ENCODE data around the gene SHMT1.
"Not testable (repeated sequence)": the region's sequence is repeated elsewhere in the genome, so short reads cannot be mapped to it uniquely, and the experiment has no call there.

SHMT1 gene

GRCh38 chr17:18324140-18325050 is 39.0 kb downstream of the SHMT1 start:
- no peak for DNase-seq

GRCh38 chr17:18323507-18324139 is 39.7 kb downstream of the SHMT1 start:
- no peak for DNase-seq

- DNase-seq: no peak
Observed at GRCh38 chr17:18323007-18323406, 40.3 kb downstream of the SHMT1 start.

GRCh38 chr17:18322522-18322921 is 40.8 kb downstream of the SHMT1 start:
- no peak for DNase-seq

- DNase-seq: no peak
Observed at GRCh38 chr17:18321309-18321708, 42.0 kb downstream of the SHMT1 start.

DNA sequence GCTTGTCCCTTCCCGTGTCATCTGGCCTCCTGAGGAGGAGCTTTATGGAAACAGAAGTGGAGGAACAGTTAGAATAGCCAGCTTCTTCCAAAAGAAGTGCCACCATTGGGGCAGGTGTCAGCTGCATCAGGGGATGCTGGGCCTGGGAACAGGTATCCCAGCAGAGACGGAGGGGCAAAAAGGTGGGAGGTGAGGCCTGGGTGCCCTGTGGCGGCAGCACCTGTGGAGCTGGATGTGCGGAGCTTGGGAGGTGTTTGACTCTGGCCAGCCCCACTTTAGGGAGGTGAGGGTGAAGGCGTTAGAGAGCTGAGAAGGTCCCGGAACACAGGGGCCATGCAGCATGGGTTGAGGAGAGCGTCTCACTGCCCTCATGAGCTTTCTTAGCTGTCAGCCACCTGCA is 43.0 kb downstream of the SHMT1 start:
- no peak for DNase-seq

DNA sequence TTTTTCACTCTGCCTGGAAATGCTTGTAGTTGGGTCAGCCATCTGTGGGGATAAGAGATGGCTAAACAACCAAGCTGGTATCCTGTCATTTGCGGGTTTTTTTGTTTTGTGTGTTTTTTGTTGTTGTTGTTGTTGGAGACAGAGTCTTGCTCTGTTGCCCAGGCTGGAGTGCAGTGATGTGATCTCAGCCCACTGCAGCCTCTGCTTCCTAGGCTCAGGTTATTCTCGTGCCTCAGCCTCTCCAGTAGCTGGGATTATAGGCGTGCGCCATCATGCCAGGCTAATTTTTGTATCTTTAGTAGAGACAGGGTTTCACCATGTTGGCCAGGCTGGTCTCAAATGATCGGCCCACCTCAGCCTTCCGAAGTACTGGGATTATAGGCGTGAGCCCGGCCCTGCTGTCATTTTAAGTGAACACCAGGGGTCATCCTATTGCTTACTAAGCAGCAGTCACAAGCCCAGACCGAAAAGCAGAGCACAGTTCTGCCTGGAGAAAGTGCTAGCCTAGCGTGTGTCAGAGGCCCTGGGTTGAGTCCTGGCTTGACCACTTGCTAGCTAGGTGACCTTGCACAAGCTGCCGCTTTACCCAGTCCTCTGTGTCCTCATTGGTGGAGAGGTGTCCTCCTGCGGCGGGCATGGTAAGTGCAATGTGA is 43.6 kb downstream of the SHMT1 start:
- no peak for DNase-seq

DNA sequence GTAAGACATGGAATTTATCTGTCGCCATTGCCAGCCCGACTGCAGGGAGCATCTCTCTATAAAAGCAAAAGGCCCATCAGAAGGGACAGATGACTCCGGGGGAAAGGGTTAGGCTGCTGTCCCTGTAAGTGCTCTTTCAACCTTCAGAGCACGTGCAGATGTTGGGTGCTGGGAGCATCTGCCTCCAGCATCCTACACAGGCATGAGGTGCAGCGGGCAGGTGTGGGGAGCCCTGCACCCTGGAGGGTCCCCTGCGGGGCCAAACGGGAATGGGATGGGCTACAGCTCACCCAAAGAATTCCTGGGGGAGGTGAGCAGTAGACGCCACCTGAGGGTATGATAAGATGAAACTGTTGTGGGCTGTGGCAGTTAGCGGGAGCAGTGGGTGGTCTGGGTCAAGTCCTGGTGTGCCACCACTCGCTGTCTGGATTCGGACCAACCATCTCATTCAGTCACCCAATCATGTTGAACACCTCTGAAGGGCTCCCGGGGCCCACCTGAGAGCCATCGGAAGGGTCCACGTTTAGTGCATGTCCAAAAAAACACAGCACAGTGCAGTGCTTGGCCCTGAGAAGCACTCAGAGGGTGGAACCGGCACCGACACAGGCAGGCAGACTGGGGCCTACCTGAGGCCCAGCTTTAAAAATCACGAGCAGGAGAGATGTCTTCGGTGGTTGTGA is 44.4 kb downstream of the SHMT1 start:
- no peak for DNase-seq

DNA sequence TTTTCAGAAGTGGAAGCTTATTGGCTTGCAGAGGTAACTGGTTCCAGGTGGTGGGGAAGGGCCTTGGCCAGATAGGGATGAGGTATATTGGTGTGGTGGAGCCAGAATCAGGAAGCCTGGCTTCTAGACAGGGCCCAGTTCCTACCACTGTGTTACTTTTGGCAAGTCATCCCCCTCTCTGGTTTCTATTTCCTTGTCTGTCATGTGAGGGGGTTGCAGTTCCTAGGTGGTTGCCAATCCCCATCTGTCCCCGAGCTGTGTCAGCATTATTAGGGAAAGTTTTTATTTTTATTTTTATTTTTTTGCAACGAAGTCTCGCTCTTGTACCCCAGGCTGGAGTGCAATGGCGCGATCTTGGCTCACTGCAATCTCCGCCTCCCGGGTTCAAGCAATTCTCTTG is 45.2 kb downstream of the SHMT1 start:
- DNase-seq: no peak

DNA sequence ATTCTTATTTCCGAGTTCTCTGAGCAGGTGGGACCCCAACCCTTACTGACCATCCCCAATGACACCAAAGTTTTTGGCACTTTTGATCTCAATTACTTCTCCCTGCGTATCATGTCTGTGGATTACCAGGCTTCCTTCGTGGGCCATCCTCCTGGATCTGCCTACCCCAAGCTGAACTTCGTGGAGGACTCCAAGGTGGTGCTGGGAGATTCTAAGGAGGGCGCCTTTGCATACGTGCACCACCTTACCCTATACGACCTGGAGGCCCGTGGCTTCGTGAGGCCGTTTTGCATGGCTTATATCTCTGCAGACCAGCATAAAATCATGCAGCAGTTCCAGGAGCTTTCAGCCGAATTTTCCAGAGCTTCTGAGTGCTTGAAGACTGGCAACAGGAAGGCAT is 47.4 kb downstream of the SHMT1 start:
- DNase-seq: no peak

DNA sequence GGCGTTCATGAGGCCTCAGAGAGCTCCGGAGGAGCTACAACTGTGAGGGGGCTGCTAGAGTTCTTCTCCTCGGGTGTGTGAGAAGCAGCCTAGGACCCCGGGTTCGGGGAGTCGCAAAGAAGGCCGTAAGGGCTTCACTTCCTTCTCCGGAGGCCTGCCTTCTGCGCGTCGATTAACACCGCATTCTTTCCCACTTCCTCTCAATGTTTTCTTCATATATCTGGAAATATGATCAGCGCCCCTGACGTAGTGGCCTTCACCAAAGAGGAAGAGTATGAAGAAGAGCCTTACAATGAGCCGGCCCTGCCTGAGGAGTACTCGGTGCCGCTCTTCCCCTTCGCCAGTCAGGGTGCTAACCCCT is 47.8 kb downstream of the SHMT1 start:
- peak; percentile 45 for DNase-seq

DNA sequence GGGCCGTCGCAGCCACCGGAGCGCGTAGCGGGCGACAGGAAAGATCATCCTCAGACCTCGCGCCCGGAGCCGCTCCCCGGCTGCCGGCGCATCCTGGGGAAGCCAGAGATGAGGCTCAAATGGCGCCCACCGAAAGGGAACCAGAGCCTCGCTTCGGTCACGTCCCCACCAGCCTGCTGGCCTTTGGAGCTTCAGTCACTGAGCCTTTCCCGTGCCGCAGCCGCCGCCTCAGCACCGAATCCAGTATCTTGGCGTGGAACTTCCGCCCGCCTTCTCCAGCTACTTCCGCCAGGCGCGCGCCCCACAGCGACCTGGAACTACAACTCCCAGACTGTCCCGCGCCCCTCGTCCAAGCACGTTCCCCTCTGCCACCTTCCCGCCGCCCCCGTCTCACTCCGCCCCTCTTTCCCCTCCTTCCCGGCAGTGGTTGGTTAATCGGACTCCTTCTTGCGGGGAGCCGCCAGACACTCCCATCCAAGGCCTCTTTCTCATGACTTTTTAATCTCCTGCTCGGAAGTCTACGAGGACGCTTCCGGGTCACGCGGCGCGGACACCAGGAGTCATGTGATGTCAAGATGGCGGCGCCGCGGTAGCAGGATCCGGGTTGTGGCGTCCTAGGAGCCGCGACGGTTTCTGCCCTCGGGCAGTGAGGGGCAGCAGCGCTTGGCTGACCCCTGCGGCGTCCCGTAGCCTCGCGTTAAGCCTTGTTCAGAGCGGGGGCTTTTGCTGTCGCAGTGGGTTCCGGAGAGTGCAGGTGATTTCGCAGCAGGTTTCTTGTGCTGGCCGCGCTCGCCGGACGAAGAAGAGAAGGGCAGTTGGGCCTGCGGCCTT is 48.4 kb downstream of the SHMT1 start, which contains the start of the genes SMCR8 and TOP3A:
TSS of gene SMCR8 (plus strand) at position 563 of the 831 bp plus-strand sequence. CDS start 497 bp downstream, outside the sequence.
TSS of gene TOP3A (minus strand) at position 264 of the 831 bp plus-strand sequence. CDS start at position 48, 216 bp downstream.
- DNase-seq: peak; percentile 98

DNA sequence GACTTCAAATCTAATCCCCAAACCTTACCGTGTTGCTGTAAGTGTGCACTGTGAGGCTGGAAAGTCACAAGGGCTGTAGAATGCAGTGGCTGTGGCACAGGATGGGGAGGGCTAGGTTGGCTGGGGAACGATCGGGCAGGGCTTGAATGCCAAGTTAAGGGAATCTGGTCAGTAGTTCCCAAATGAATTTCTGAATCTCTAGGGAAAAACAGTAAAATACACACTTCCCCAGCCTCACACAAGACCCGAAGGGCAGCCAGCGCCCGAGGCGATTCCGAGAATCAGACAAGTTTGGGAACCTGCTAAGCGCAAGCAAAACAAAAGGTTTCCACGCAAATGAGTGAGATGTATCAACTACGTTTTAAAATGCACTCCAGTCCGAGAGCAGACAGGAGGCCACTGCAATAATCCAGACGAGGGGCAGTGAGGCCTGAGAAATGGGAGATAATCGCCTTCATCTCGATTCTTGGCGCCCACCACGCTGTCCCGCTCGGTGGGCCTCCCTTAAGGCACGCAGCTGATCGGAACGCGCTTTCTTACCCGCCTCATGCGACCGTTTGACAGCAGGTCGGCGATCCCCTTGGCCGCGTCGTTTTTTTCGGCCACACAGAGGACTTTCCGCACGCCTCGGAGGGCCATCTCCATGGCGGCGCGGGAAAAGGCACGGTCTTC is 49.2 kb downstream of the SHMT1 start:
- peak; percentile 16 for DNase-seq

GRCh38 chr17:18309202-18309601 is 54.1 kb downstream of the SHMT1 start:
- DNase-seq: no peak

DNA sequence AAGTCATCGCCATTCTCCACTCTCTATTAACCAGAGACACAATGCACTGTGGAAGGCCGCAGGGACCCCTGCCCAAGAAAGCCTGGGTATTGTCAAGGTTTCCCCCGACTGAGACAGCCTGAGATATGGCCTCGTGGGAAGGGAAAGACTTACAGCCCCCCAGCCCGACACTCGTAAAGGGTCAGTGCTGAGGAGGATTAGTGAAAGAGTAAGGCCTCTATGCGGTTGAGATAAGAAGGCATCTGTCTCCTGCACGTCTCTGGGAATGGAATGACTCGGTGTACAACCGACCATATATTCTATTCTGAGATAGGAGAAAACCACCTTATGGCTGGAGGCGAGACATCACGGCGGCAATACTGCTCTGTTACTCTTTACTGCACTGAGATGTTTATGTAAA is 60.1 kb downstream of the SHMT1 start:
- not testable (repeated sequence) for DNase-seq

DNA sequence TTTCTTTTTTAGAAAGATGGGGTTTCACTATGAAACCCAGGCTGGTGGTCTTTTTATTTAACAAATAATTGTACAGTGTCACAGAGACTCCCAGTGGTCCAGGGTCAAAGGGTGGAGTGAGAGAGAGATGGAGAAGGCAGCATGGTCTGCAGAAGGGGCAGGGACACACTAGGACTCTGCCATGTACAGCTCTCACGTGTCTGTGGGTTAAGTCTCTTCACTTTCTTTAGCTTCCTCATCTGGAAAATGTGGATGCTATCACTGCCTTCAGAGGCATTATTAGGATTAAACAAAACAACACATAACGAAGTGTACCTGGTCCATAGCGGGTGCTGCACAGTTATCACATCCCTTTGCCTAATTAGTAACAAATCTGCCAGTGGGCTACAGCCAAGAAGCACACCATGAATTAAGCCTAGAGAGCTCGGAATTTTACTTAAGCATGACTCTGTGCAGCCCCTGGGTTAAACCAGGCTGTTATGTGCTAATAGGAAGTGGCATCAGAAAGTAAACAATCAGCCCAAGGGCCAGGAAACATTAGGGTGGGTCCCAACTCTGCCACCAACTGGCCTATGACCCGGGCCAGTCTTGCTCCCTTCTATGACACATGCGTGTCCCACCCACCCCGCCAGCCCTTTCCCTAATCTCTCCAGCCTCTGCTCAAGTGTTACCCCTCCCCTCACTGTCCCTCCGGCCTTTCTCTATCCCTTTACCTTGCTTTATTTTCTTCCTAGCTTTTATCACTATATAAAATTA is 62.4 kb downstream of the SHMT1 start:
- DNase-seq: no peak

GRCh38 chr17:18298061-18298460 is 65.3 kb downstream of the SHMT1 start:
- DNase-seq: not testable (repeated sequence)

- DNase-seq: no peak
Observed at GRCh38 chr17:18291718-18292540, 71.4 kb downstream of the SHMT1 start.

DNA sequence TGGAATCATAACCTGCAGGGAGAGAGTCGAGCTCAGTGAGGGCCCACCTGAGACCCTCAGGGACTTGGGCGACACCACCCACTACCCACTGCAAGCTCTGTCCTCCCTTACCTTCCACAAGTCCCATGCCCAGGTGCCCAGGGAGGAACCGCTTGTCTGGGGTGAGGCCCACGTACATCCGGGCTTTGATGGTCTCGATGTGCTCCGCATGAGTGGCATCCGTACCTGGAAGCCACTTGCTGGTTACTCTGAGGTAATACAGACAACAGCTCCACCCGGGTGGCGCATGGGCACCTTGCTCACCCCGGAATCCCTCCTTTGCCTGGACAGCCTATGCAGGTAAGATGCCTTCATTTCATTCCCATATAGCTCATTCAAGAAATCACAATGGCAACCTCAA is 78.1 kb downstream of the SHMT1 start:
- DNase-seq: no peak

DNA sequence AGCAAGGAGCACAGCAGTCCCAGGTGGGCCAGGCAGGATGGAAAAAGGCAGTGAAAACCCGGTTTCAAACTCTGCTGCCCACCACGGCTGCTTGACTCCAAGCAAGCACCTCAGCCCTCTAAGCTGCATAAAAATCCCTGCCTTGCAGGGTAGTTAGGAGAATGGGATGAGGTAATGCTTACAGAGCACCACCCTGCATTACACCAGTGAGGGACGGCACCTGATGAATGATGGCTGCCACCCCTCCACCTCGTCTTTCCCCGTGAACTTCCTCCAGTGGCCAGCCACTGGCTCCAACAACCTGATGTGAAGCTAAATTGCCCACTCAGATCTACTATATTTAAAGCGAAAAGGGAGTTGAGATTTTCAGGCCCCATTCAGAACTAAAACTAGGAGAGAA is 81.6 kb downstream of the SHMT1 start:
- DNase-seq: no peak
